Femur (tissue), 1 donor: ENCODE data around the gene NUDT10.

ENCODE experiments used
- DNase-seq: peaks from one replicate; pipeline ENCODE4 v3.0.0-alpha.2; 2017

Gene NUDT10

GRCh38 chrX:51332188-51332942 lies at the start of gene NUDT10:
NUDT10 (plus strand) TSS chrX:51332822; CDS start chrX:51332966, 144 bp downstream.
- peak; percentile 77 for DNase-seq

- no peak for DNase-seq
Observed at GRCh38 chrX:51292421-51292820, 40.2 kb upstream of the NUDT10 start.

- no peak for DNase-seq
Observed at GRCh38 chrX:51296138-51296537, 36.5 kb upstream of the NUDT10 start.

- no peak for DNase-seq
Observed at GRCh38 chrX:51316271-51316670, 16.4 kb upstream of the NUDT10 start.

GRCh38 chrX:51332943-51333785 lies 542 bp downstream of the NUDT10 start:
- DNase-seq: peak; percentile 18

GRCh38 chrX:51334276-51334675 lies 1.7 kb downstream of the NUDT10 start:
- no peak for DNase-seq

- DNase-seq: peak; percentile 30
Observed at GRCh38 chrX:51336584-51336983, 4.0 kb downstream of the NUDT10 start.

- DNase-seq: no peak
Observed at GRCh38 chrX:51361251-51361650, 28.6 kb downstream of the NUDT10 start.

GRCh38 chrX:51376672-51377071 lies 44.0 kb downstream of the NUDT10 start:
- DNase-seq: no peak
